Lung (tissue), 12 donors: ENCODE data around the gene SIK1. TPM values are rescaled to one million over a fixed set of nuclear protein-coding genes. Genes with fewer than 3 reads are reported as not detected.

Source experiments
- ATAC-seq: fragments of 200-7000 bp; cut with Tn5 transposase; one replicate; pipeline ENCODE4 v1.9.1; 2020; ENCODE audit warnings: moderate number of reproducible peaks; ENCODE audit not compliant: insufficient read depth, low FRiP score
- DNase-seq, 3 donors: peaks; one replicate each; pipeline ENCODE4 v3.0.0-alpha.2; 2013 to 2017
- H3K27ac ChIP-seq, 2 donors: one replicate each; pipeline ENCODE4 v1.5.1; 2013; ENCODE audit warnings: mild to moderate bottlenecking in 2 of 2, moderate library complexity in 2 of 2, control low read depth in 1 of 2, inconsistent platforms in 1 of 2, low read depth in 1 of 2, low read length in 1 of 2
- H3K27me3 ChIP-seq, 3 donors: one replicate each; pipeline ENCODE4 v1.5.1; 2013; ENCODE audit warnings: low read length in 2 of 3; ENCODE audit not compliant: control insufficient read depth in 3 of 3, insufficient read depth in 3 of 3
- H3K36me3 ChIP-seq, 4 donors: one replicate each; pipeline ENCODE4 v1.5.1; 2013; ENCODE audit warnings: low read length in 4 of 4, mild to moderate bottlenecking in 1 of 4, moderate library complexity in 1 of 4; ENCODE audit not compliant: control insufficient read depth in 4 of 4, insufficient read depth in 4 of 4
- H3K4me1 ChIP-seq, 5 donors: one replicate each; pipeline ENCODE4 v1.5.1; 2013; ENCODE audit warnings: low read length in 5 of 5, mild to moderate bottlenecking in 2 of 5, moderate library complexity in 1 of 5; ENCODE audit not compliant: control insufficient read depth in 5 of 5, insufficient read depth in 5 of 5
- H3K4me3 ChIP-seq: one replicate; pipeline ENCODE4 v1.5.1; 2013; ENCODE audit warnings: mild to moderate bottlenecking, control low read depth, moderate library complexity
- H3K9ac ChIP-seq, 2 donors: one replicate each; pipeline ENCODE4 v1.5.1; 2013; ENCODE audit warnings: low read length in 2 of 2, control low read depth in 1 of 2; ENCODE audit not compliant: insufficient read depth in 1 of 2
- H3K9me3 ChIP-seq, 4 donors: one replicate each; pipeline ENCODE4 v1.5.1; 2013; ENCODE audit warnings: low read length in 3 of 4, mild to moderate bottlenecking in 1 of 4, moderate library complexity in 1 of 4; ENCODE audit not compliant: control insufficient read depth in 4 of 4, insufficient read depth in 3 of 4
- WGBS, 2 donors: extraction: QIAGEN DNeasy Blood & Tissue Kit; methylation state at CpG; one replicate each; pipeline ENCODE4 v1.1.7; 2013; 5-methylcytosine and 5-hydroxymethylcytosine counted together
- polyA plus RNA-seq, 2 donors: library from polyadenylated mRNA; stranded (reverse); fragments of 200-250 nt; gene quantifications; one replicate each; pipeline ENCODE4 v1.2.1, GENCODE V29; 2013
- total RNA-seq, 2 donors: library from RNA; depleted of rRNA in 1 of 2; stranded (reverse); fragments of >200 nt in 1 of 2; gene quantifications; one replicate each; pipeline ENCODE4 v1.2.1, GENCODE V29; 2014 to 2021
- TF ChIP-seq, protein P1 (sequence below): IDR thresholded peaks from 2 replicates; pipeline ENCODE4 v1.5.1; 2012; ENCODE audit warnings: mild to moderate bottlenecking; ENCODE audit errors: control extremely low read depth, extremely low read depth
- donor health status: control.
- donor health status: control.
- donor health status: Bipolar disorder and iron deficiency.
- donor health status: healthy.
- donor health status: DM: yes; HTN: yes; CAD: no.

The SIK1 gene
- total and polyA plus RNA-seq, 4 donors, result 4.3 to 34.1 (median 22.7) TPM

- H3K4me1 ChIP-seq, result peaks cover 0 to 21% (median 0%) of the 10 kb centered on the region in 5 donors
- no peak overlapping the region for H3K9ac ChIP-seq
- WGBS, 2 donors, result 88 to 93% methylated on average over 10 of the region's 10 CpGs
- no peak overlapping the region for H3K27ac ChIP-seq
- DNase-seq (no peak), ATAC-seq (no peak)
- H3K9me3 ChIP-seq, result no peaks in the 10 kb centered on the region
- no peak overlapping the region for H3K4me3 ChIP-seq
- TF ChIP-seq, protein P1, sequence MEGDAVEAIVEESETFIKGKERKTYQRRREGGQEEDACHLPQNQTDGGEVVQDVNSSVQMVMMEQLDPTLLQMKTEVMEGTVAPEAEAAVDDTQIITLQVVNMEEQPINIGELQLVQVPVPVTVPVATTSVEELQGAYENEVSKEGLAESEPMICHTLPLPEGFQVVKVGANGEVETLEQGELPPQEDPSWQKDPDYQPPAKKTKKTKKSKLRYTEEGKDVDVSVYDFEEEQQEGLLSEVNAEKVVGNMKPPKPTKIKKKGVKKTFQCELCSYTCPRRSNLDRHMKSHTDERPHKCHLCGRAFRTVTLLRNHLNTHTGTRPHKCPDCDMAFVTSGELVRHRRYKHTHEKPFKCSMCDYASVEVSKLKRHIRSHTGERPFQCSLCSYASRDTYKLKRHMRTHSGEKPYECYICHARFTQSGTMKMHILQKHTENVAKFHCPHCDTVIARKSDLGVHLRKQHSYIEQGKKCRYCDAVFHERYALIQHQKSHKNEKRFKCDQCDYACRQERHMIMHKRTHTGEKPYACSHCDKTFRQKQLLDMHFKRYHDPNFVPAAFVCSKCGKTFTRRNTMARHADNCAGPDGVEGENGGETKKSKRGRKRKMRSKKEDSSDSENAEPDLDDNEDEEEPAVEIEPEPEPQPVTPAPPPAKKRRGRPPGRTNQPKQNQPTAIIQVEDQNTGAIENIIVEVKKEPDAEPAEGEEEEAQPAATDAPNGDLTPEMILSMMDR, result no peak
- H3K27me3 ChIP-seq, result no peaks in the 10 kb centered on the region
- no peaks in the 10 kb centered on the region for H3K36me3 ChIP-seq
These were observed 50.5 kb downstream of the SIK1 start for GRCh38 chr21:43376478-43376882.

GRCh38 chr21:43375837-43376477 lies 51.0 kb downstream of the SIK1 start:
- DNase-seq, result no peak
- no peak overlapping the region for H3K27ac ChIP-seq
- ATAC-seq, result no peak

DNA sequence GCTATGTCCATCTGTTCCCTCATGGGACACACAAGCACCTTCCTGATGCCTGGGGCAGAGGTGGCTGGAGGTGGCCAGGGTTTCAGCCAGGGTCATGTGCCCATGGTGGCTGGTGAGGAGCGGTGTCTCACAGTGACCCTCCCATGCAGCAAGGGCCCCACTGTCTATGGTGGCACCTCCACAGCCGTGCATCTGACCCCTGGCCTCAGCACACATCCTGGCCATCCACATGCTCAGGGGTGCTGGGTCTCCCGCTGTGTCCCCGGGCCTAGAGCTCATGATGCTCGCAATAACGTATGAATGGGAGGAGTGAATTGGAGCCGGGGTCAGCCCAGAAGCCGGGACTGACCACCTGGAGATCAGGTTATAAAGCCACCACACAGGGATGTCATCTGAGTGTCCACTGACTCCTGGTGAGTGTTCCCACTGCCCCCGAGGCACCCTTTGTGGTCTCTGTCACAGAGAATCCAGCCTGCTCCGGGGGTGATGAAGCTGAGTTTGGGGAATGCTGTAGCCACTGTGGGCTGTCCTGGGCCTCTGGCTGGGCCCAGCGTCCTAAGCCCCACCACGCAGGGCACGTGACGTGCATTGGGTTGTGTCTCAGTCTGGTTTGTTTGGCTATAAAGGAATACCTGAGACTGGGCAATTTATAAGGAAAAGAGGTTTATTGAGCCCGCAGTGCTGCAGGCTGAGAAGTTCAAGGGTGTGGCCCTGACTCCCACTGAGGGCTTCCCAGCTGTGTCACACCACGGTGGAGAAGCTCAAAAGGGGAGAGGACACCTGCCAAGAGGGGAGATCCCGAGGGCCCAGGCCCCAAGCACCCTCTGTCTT lies 51.7 kb downstream of the SIK1 start:
- Histone ChIP-seq H3K4me3 (no peak overlapping the region), H3K27ac (no peak overlapping the region), H3K4me1 (peaks cover 0 to 27% (median 0%) of the 10 kb centered on the region in 5 donors), H3K27me3 (no peaks in the 10 kb centered on the region), H3K36me3 (no peaks in the 10 kb centered on the region), H3K9ac (no peak overlapping the region), H3K9me3 (no peaks in the 10 kb centered on the region)
- DNase-seq, result no peak
- 93 to 97% methylated on average over 16 to 17 of the region's 17 CpGs for WGBS, 2 donors
- ATAC-seq, result no peak
- TF ChIP-seq, protein P1, result no peak

More at GRCh38 chr21:43375837-43376477, 51.0 kb downstream of the SIK1 start:
- 91 to 92% methylated on average over 21 of the region's 21 CpGs for WGBS, 2 donors
- Histone ChIP-seq H3K36me3 (no peaks in the 10 kb centered on the region), H3K9me3 (no peaks in the 10 kb centered on the region), H3K9ac (no peak overlapping the region), H3K4me1 (peaks cover 0 to 21% (median 0%) of the 10 kb centered on the region in 5 donors), H3K4me3 (no peak overlapping the region), H3K27me3 (no peaks in the 10 kb centered on the region)
- TF ChIP-seq, protein P1, result no peak
